Measurements from ENCODE around the gene ITFG1. TPM values are rescaled to one million over a fixed set of nuclear protein-coding genes. Genes with fewer than 3 reads are reported as not detected.

The ITFG1 gene
- total and polyA plus RNA-seq, 2 of the 8 experiments (the other 6 are each of a cell fraction or from before 2014, with no cell fraction given): 13.8 to 22.2 TPM

DNA sequence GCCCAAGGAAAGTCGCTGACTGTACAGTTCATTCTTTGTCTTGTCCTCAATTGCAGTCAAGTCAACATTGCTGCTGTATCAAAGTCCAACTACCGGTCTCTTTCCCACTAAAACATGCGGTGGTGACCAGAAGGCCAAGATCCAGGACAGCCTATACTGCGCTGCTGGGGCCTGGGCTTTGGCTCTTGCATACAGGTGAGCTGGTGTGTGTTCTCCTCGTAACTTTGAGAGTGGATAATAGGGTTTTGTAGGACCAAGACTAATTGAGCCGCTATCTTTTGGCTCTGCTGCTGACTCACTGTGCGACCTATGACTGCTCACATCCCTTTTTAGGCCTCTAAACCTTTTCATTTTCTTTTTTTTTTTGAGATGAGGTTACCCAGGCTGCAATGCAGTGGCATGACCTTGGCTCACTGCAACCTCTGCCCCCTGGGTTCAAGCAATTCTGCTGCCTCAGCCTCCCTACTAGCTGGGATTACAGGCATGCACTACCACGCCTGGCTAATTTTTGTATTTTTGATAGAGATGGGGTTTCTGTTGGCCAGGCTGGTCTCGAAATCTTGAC, 38.9 kb upstream of the ITFG1 start:
- H2BK120ac ChIP-seq (replicated peaks; ENCODE audit: low read depth, low read length): no peak overlapping the region
- DNase-seq (ENCODE audit: low read depth in 1 of 2, low spot score in 2 of 2): no peak
- H3K4me1 ChIP-seq (replicated peaks in 1 of 4; ENCODE audit: control insufficient read depth in 3 of 4, insufficient read depth in 4 of 4, low read length in 3 of 4): no peaks in the 10 kb centered on the region
- H3K14ac ChIP-seq (ENCODE audit: insufficient read length): no peak overlapping the region
- H2AK5ac ChIP-seq (ENCODE audit: low read depth, low read length): no peak overlapping the region
- no peak overlapping the region for H2BK12ac ChIP-seq (ENCODE audit: low read depth, low read length)
- H3K56ac ChIP-seq (replicated peaks; ENCODE audit: insufficient read length, low read depth, low read length): no peak overlapping the region
- ChIA-PET CTCF (ENCODE audit: partially characterized antibody) (no interaction called here), POLR2A (ENCODE audit: partially characterized antibody) (no interaction called here)
- no peak overlapping the region for H3K4ac ChIP-seq (replicated peaks; ENCODE audit: insufficient read length, low read depth, low read length)
- H3K23me2 ChIP-seq (ENCODE audit: low read depth, low read length): no peaks in the 10 kb centered on the region
- H4K5ac ChIP-seq (ENCODE audit: insufficient read length, low read depth, low read length): no peak overlapping the region
- H2BK15ac ChIP-seq (ENCODE audit: low read length): no peak overlapping the region
- peaks cover 0 to 24% (median 3%) of the 10 kb centered on the region in 4 experiments; a peak in 6 of 8 replicates for H3K36me3 ChIP-seq (ENCODE audit: control insufficient read depth in 2 of 4, insufficient read depth in 4 of 4, low read length in 3 of 4)
- no peak overlapping the region for H2AFZ ChIP-seq (ENCODE audit: low read length)
- no peaks in the 10 kb centered on the region for H3K79me2 ChIP-seq (ENCODE audit: control insufficient read depth in 1 of 2, insufficient read depth in 2 of 2, low read length in 2 of 2)
- FAIRE-seq: no peak
- H4K8ac ChIP-seq (ENCODE audit: extremely low read depth, insufficient read depth, low read length): no peak overlapping the region
- H3K79me1 ChIP-seq (ENCODE audit: low read depth, low read length): no peaks in the 10 kb centered on the region
- 87% methylated on average over 9 of the region's 9 CpGs; no CpG with 5 or more reads in 1 of the 2 experiments for WGBS, 2 experiments (ENCODE audit: extremely low coverage in 1 of 2, insufficient coverage in 1 of 2, insufficient read length in 1 of 2, insufficient replicate concordance in 2 of 2, low coverage in 1 of 2, low lambda C conversion rate in 2 of 2, missing lambda C conversion rate in 1 of 2)
- H3K9me3 ChIP-seq (ENCODE audit: insufficient read depth in 2 of 2, low read depth in 1 of 2, low read length in 1 of 2): no peaks in the 10 kb centered on the region
- no peak overlapping the region for H3K9ac ChIP-seq (replicated peaks in 1 of 4; ENCODE audit: extremely low read depth in 1 of 4, low read depth in 3 of 4, low read length in 3 of 4)
- H3K4me2 ChIP-seq (ENCODE audit: insufficient read depth in 1 of 2, low read depth in 2 of 2, low read length in 2 of 2): no peak overlapping the region
- H3K27ac ChIP-seq (ENCODE audit: low read depth, low read length): no peak overlapping the region
- no peak overlapping the region for H2BK20ac ChIP-seq (ENCODE audit: low read length)
- peaks cover 0 to 1% of the 10 kb centered on the region in 2 experiments for H4K20me1 ChIP-seq (replicated peaks in 1 of 2; ENCODE audit: control insufficient read depth in 1 of 2, insufficient read depth in 2 of 2, low read length in 2 of 2)
- no peaks in the 10 kb centered on the region for H3K27me3 ChIP-seq (replicated peaks in 1 of 4; ENCODE audit: control insufficient read depth in 3 of 4, extremely low read depth in 1 of 4, insufficient read depth in 3 of 4, low read length in 3 of 4)
- H4K91ac ChIP-seq (replicated peaks; ENCODE audit: insufficient read length, low read length): no peak overlapping the region
- no peak overlapping the region for H2BK5ac ChIP-seq (ENCODE audit: low read depth, low read length)
- no peak overlapping the region for H3K23ac ChIP-seq (ENCODE audit: insufficient read length)
- H3K4me3 ChIP-seq (ENCODE audit: extremely low read depth in 1 of 4, insufficient read depth in 2 of 4, low read depth in 3 of 4, low read length in 4 of 4): no peak overlapping the region
- TF ChIP-seq GTF2F1 (IDR thresholded peaks at IDR 0.05; ENCODE audit: borderline replicate concordance, low read depth, low read length) (no peak), EGR1 (IDR thresholded peaks at IDR 0.05; ENCODE audit: borderline replicate concordance, low read depth, low read length) (no peak), POLR2A (IDR thresholded peaks at IDR 0.05; ENCODE audit: control extremely low read depth in 1 of 2, low read depth in 2 of 2, low read length in 2 of 2) (no peak), TAF1 (IDR thresholded peaks at IDR 0.05; ENCODE audit: low read depth, low read length) (no peak), TBP (IDR thresholded peaks at IDR 0.05; ENCODE audit: low read depth, low read length) (no peak), MAX (IDR thresholded peaks at IDR 0.05) (no peak), CTCF (IDR thresholded peaks at IDR 0.05; ENCODE audit: control extremely low read depth in 1 of 3, insufficient read depth in 1 of 3, low read depth in 1 of 3, low read length in 3 of 3) (no peak), CEBPB (IDR thresholded peaks at IDR 0.05; ENCODE audit: low read depth, low read length) (no peak)
- H3K18ac ChIP-seq (ENCODE audit: extremely low read depth, low read length): no peak overlapping the region

All from H1 (cell line).